ENCODE data around the gene KMO.

DNA sequence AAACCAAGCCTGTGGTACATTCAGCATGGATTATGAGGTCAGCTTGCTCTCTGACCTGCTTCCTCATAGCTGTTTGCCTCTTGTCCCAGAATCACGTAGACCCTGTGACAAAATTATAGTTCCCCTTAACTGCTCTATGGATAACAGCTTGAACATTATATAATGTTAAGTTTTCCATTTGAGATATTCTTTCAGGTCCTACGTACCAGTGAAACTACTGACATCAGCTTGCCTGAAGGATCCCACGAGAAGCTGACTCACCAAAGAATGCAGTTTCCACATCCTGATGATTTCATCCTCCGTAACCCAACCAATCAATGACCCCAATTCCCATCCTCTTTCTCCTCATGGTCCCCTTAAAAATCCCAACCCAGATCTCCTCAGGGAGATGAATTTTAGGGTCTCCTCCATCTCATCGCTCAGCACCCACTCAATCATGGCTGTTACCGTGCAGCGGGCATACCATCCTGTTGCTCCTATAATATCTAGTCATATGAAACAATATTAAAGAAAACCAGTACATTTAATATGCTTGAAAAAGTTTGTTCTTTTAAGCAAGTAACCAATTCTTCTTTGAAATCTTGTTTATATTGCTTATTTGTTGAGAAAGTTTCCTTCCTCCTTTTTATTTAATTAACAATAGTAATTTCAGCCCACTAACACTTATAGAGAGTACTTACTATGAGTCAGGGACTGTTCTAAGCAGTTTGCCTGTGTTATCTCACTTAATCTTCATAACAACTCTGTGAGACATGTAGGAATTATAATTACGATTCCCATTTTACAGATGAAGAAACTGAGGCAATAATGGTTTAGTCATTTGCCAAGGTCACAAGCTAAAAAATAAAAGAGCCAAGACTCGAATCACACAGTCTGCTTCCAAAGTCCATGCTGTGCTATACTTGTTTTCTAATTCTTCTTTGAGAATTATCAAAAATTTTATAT, 80.6 kb downstream of the KMO start:
- TF ChIP-seq, protein P1, sequence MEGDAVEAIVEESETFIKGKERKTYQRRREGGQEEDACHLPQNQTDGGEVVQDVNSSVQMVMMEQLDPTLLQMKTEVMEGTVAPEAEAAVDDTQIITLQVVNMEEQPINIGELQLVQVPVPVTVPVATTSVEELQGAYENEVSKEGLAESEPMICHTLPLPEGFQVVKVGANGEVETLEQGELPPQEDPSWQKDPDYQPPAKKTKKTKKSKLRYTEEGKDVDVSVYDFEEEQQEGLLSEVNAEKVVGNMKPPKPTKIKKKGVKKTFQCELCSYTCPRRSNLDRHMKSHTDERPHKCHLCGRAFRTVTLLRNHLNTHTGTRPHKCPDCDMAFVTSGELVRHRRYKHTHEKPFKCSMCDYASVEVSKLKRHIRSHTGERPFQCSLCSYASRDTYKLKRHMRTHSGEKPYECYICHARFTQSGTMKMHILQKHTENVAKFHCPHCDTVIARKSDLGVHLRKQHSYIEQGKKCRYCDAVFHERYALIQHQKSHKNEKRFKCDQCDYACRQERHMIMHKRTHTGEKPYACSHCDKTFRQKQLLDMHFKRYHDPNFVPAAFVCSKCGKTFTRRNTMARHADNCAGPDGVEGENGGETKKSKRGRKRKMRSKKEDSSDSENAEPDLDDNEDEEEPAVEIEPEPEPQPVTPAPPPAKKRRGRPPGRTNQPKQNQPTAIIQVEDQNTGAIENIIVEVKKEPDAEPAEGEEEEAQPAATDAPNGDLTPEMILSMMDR (IDR thresholded peaks at IDR 0.05; ENCODE audit: insufficient read depth, low read length): no peak
- TF ChIP-seq, protein P2, sequence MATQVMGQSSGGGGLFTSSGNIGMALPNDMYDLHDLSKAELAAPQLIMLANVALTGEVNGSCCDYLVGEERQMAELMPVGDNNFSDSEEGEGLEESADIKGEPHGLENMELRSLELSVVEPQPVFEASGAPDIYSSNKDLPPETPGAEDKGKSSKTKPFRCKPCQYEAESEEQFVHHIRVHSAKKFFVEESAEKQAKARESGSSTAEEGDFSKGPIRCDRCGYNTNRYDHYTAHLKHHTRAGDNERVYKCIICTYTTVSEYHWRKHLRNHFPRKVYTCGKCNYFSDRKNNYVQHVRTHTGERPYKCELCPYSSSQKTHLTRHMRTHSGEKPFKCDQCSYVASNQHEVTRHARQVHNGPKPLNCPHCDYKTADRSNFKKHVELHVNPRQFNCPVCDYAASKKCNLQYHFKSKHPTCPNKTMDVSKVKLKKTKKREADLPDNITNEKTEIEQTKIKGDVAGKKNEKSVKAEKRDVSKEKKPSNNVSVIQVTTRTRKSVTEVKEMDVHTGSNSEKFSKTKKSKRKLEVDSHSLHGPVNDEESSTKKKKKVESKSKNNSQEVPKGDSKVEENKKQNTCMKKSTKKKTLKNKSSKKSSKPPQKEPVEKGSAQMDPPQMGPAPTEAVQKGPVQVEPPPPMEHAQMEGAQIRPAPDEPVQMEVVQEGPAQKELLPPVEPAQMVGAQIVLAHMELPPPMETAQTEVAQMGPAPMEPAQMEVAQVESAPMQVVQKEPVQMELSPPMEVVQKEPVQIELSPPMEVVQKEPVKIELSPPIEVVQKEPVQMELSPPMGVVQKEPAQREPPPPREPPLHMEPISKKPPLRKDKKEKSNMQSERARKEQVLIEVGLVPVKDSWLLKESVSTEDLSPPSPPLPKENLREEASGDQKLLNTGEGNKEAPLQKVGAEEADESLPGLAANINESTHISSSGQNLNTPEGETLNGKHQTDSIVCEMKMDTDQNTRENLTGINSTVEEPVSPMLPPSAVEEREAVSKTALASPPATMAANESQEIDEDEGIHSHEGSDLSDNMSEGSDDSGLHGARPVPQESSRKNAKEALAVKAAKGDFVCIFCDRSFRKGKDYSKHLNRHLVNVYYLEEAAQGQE (IDR thresholded peaks at IDR 0.05; ENCODE audit: insufficient replicate concordance, low read depth): no peak
- no peak for TF ChIP-seq POLR2AphosphoS5 (IDR thresholded peaks at IDR 0.05; ENCODE audit: low read depth)
